Measurements from ENCODE around the gene SELENON.

GRCh38 chr1:25767437-25767770 is 32.6 kb upstream of the SELENON start:
- TF ChIP-seq POLR2AphosphoS5 (IDR thresholded peaks at IDR 0.05; ENCODE audit: control insufficient read depth, insufficient read depth, low read depth, low read length), result no peak
- TF ChIP-seq EZH2 (IDR thresholded peaks at IDR 0.05; ENCODE audit: borderline replicate concordance, low read depth, low read length), result no peak
- TF ChIP-seq ZBTB17 (CRISPR knock-in tag; IDR thresholded peaks at IDR 0.05), result no peak

All from K562 (cell line).